Muscle of leg (tissue), 11 donors: ENCODE results near the gene ADI1. TPM values are rescaled to one million over a fixed set of nuclear protein-coding genes. Genes with fewer than 3 reads are reported as not detected.
A peak's percentile ranks its signal among the peaks of the same experiment; 100 is the strongest.

Experiments
- DNase-seq: peaks from one replicate; pipeline ENCODE4 v3.0.0; 2013
- H3K27ac ChIP-seq: one replicate; pipeline ENCODE4 v1.5.1; 2013; ENCODE audit warnings: mild to moderate bottlenecking, low read length, control low read depth
- H3K27me3 ChIP-seq: one replicate; pipeline ENCODE4 v1.6.1; 2013; ENCODE audit warnings: low read length; ENCODE audit not compliant: control insufficient read depth, insufficient read depth
- H3K36me3 ChIP-seq: one replicate; pipeline ENCODE4 v1.6.1; 2013; ENCODE audit warnings: low read length; ENCODE audit not compliant: control insufficient read depth, insufficient read depth
- H3K4me1 ChIP-seq: one replicate; pipeline ENCODE4 v1.6.1; 2013; ENCODE audit warnings: low read length; ENCODE audit not compliant: control insufficient read depth, insufficient read depth
- H3K4me3 ChIP-seq: one replicate; pipeline ENCODE4 v1.5.1; 2013; ENCODE audit warnings: low read length, control low read depth
- H3K9me3 ChIP-seq: replicated peaks from 2 replicates; pipeline ENCODE4 v1.6.1; 2013; ENCODE audit warnings: low read depth, low read length; ENCODE audit not compliant: control insufficient read depth
- WGBS: methylation state at CpG from one replicate; pipeline ENCODE4 v1.1.5; 2013; ENCODE audit warnings: missing lambda C conversion rate; ENCODE audit not compliant: insufficient coverage; 5-methylcytosine and 5-hydroxymethylcytosine counted together
- polyA plus RNA-seq, 8 donors: library from polyadenylated mRNA; unstranded; fragments of 120-200 nt; gene quantifications; one replicate each; pipeline versions ENCODE4 v1.2.1 to v1.2.3, GENCODE V29; 2013; ENCODE audit warnings: inconsistent platforms in 1 of 8, low replicate concordance in 1 of 8; ENCODE audit not compliant: insufficient read length in 8 of 8, insufficient read depth in 1 of 8
- total RNA-seq: library from RNA; stranded (reverse); fragments of 120-200 nt; gene quantifications from one replicate; pipeline ENCODE4 v1.2.4, GENCODE V29; 2013

Gene ADI1
- total and polyA plus RNA-seq, 9 donors: 48.5 to 66.1 (median 56.3) TPM

DNA sequence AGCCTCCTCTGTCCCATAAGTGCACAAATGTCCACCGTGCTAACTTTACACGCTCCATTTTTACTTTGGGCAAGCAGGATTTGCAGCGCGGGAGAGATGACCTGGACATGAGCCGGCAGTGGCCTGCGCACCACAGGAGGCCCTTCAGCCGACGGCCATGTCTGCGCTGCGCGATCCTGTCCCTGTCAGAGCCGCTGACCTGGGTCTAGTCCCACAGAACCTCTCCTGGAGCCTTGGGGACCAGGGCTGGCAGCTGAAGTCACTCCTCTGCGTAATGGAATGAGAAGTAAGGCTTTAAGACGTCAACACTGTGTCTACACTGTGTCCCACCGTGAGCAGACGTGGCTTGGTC is 29.6 kb downstream of the ADI1 start:
- Histone ChIP-seq H3K27me3 (no peaks in the 10 kb centered on the region), H3K4me3 (no peak overlapping the region), H3K9me3 (peaks cover 6% of the 10 kb centered on the region), H3K27ac (no peak overlapping the region), H3K36me3 (peaks cover 9% of the 10 kb centered on the region), H3K4me1 (peaks cover 36% of the 10 kb centered on the region)
- DNase-seq: no peak
- WGBS: 84% methylated on average over 14 of the region's 16 CpGs

DNA sequence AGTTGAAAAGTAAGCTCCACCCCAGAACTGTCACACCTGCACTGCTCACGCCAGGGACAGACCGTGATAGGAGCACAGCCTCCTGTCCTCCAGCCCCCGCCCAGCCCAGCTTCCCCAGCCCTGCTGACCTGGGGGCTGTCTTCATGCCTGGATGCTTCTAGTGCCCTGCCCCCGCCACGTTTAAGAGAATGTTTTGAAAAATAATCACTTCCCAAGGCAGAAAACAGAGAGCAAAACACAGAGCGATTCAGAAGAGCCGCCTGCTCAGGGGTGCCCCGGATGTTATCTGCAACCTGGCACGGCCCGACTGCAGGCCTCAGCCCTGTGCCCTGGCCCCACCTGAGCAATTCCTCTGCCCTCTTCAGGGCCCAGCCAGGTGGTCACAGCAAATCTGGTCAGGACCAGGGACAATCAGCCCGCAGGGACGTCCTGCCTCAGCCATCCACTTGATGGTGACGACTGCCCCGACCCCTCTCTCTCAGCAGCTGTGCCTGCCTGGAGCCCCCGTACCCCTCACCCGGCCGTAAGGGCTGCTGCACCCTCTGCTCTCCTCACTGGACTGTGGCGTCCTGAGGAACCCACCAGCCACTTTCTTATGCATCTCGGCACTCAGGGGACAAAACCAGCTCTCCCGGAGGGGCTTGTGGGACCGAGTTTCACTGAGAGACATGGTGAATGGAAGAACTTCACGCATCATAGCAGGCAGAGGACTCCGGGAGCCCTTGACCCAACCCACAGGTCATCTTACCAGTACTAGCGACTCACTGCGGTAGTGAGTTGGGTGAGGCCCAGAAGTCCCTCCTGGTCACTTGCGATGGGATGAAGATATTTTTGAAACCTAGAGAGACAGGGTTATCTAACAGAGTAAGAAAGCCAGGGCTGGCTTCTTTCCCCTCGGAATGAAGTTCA is 30.2 kb downstream of the ADI1 start:
- 78% methylated on average over 21 of the region's 27 CpGs for WGBS
- H3K4me3 ChIP-seq: no peak overlapping the region
- no peaks in the 10 kb centered on the region for H3K27me3 ChIP-seq
- peaks cover 6% of the 10 kb centered on the region for H3K9me3 ChIP-seq
- peaks cover 36% of the 10 kb centered on the region for H3K4me1 ChIP-seq
- DNase-seq: no peak
- no peak overlapping the region for H3K27ac ChIP-seq
- H3K36me3 ChIP-seq: peaks cover 13% of the 10 kb centered on the region

DNA sequence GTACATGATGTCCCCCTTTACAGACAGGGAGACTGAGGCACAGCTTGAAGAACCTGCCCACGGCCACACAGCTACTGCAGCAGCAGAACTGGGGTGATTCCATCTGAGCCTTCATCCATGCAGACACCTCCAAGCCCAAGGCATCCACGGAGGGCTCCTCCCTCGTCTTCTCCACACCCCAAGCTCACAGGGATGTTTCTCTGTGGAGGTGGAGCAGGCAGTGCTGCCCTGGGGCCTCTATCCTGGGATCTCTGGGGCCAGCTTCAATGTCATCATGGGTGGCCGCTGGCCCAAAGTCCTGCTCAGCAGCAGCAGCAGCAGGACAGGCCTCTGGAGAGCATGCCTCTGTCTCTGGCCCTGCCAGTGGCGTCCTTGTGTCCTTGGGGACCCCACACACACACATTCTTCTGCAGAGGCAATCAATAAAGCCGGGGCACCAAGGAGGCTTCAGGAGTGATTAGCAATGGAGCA is 31.2 kb downstream of the ADI1 start:
- Histone ChIP-seq H3K27ac (no peak overlapping the region), H3K4me1 (peaks cover 34% of the 10 kb centered on the region), H3K36me3 (peaks cover 15% of the 10 kb centered on the region), H3K27me3 (no peaks in the 10 kb centered on the region), H3K4me3 (no peak overlapping the region), H3K9me3 (peaks cover 6% of the 10 kb centered on the region)
- 60% methylated on average over 1 of the region's 6 CpGs for WGBS
- DNase-seq: no peak

DNA sequence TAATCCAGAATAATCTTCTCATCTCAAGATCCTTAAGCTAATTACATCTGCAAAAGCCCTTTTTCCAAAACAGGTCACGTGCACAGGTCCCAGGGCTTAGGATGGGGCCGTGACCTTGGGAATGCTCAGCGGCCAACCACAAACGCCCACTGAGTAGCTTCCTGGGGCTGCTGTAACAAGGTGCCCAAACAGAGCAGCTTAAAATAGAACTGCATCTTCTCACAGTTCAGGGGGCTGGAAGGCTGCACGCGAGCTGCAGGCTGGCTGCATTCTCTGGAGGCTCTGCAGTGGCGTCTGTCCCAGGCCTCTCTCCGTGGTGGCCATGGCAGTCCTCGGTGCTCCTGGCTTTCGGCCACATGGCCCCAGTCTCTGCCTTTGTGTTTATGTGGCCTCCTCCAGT is 31.9 kb downstream of the ADI1 start:
- no peak for DNase-seq
- Histone ChIP-seq H3K4me3 (no peak overlapping the region), H3K27ac (no peak overlapping the region)

DNA sequence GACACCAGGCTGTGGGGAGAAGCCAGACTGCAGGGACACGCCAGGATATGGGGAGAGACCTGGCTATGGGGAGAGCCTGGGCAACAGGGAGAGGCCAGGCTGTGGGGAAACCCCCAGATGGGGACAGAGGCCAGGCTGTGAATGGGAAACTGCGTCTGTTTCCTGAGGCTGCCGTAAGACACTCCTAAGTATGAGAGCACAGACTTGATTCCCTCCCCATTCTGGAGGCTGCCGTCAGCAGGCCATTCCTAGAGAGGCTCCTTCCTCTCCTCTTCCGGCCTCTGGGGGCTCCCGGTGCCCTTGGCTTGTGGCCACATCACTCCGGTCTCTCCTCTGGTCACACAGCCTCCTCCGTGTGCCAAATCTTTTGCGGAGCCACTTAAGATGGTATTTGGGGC is 32.3 kb downstream of the ADI1 start:
- H3K36me3 ChIP-seq: peaks cover 21% of the 10 kb centered on the region
- peaks cover 6% of the 10 kb centered on the region for H3K9me3 ChIP-seq
- H3K27ac ChIP-seq: no peak overlapping the region
- no peaks in the 10 kb centered on the region for H3K27me3 ChIP-seq
- no peak for DNase-seq
- 91% methylated on average over 9 of the region's 9 CpGs for WGBS
- H3K4me1 ChIP-seq: peaks cover 34% of the 10 kb centered on the region
- H3K4me3 ChIP-seq: no peak overlapping the region

More for the DNA sequence above, 31.9 kb downstream of the ADI1 start:
- H3K27me3 ChIP-seq: no peaks in the 10 kb centered on the region
- 45% methylated on average over 10 of the region's 10 CpGs for WGBS
- H3K36me3 ChIP-seq: peaks cover 17% of the 10 kb centered on the region
- H3K4me1 ChIP-seq: peaks cover 34% of the 10 kb centered on the region
- H3K9me3 ChIP-seq: peaks cover 6% of the 10 kb centered on the region

DNA sequence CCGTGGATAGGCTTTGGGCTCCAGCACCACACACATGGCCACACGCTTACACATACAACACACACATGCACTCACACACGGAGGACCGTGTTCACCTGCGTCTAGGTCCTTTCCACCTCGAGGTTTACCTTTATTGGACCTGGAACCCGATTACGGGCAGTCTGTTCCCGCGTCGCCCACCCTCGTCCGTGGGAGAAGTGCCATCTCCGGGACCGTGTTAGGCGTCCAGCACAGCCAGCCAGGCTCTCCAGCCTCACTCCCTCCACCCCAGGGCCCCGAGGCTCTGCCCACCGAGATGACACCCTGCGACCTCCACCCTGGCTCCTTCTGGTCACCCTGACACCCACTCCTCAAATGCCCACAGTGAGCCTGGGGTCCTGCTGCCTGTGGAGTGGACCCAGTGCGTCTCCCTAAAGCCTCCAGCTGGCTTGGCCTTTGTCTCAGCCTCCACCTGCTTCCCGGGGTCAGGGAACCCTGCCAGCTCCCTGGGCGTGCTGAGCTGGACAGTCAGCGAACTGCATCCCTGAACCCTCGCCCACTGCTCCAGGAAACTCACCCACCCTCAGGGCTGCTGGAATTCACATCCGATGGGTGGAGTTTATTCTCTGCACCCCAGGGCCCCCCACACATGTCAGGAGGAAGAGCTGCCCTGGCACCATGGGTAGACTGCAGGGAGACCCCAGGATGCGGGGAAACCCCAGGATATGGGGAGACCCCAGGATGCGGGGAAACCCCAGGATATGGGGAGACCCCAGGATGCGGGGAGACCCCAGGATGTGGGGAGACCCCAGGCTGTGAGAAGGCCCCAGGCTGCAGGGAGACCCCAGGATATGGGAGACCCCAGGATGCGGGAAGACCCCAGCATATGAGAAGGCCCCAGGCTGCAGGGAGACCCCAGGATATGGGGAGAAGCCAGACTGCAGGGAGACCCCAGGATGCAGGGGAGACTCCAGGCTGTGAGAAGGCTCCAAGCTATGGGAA is 33.0 kb downstream of the ADI1 start:
- peaks cover 27% of the 10 kb centered on the region for H3K36me3 ChIP-seq
- no peaks in the 10 kb centered on the region for H3K27me3 ChIP-seq
- no peak overlapping the region for H3K4me3 ChIP-seq
- WGBS: 94% methylated on average over 26 of the region's 29 CpGs
- DNase-seq: no peak
- no peak overlapping the region for H3K27ac ChIP-seq
- H3K4me1 ChIP-seq: peaks cover 34% of the 10 kb centered on the region
- H3K9me3 ChIP-seq: peaks cover 6% of the 10 kb centered on the region

DNA sequence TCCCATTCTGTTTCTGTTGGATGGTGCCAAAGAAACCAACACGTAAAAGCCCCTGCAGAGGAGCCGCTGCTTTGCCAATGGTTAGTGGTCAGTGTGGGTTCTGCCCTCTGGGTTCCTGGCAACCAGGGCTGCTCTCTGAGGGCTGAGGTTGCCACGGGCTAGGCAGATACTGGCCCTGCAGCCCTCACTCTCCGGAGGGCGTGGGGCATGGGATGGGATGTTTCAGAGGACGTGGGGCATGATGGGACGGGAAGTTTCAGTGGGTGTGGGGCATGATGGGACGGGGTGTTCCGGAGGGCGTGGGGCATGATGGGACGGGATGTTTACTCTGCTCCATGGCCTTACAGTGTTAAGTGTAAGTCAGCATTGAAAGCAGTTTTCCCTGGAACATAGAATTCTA is 34.2 kb downstream of the ADI1 start:
- 90% methylated on average over 9 of the region's 11 CpGs for WGBS

DNA sequence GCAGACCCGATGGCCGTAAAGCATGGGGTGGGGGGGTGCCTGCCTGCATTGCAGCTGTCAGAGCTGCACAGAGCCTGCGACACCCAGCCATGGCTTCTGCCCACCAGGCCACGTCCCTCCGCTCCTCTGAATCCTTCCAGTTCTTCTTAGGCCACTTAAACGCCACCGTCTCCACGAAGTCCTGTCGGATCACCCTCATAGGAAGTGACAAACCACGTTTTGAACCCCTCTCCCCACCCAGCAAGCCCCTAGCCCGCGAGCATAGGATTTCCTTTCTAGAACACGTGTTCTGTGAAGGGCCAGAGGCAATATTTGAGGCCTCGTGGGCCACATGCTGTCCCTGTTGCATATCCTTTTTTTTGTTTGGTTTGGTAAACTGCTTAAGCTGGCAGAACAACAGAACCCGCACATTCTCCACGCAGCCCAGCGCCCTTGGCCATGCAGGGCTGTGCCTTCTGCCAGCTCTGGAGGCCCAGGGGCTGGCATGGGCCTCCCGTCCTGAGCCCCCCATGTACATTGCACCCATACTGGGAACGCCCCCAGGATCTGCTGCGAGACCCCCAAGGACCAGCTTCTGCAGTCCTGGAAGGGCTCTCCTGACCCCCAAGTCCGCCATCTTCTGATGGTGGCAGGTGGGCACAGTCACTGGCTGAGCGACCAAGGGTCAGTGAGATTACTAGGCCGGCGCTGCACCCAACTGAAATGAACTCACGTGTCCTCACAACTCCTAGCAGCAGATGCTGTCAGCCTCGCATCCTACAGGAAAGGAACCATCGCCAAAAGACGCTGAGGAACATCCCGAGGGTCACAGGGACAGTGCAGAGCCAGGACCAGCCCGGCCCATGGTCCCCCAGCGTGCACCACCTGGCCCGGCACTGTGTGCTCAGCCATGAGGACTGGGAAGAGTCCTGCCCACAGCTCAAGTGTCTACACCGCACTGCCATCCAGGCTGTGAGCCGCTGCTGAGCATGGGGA is 35.1 kb downstream of the ADI1 start:
- Histone ChIP-seq H3K27ac (no peak overlapping the region), H3K9me3 (peaks cover 6% of the 10 kb centered on the region), H3K36me3 (peaks cover 35% of the 10 kb centered on the region), H3K4me1 (peaks cover 26% of the 10 kb centered on the region), H3K27me3 (no peaks in the 10 kb centered on the region), H3K4me3 (no peak overlapping the region)
- no peak for DNase-seq
- 90% methylated on average over 28 of the region's 34 CpGs for WGBS

More for the DNA sequence above, 34.2 kb downstream of the ADI1 start:
- Histone ChIP-seq H3K4me3 (no peak overlapping the region), H3K4me1 (peaks cover 34% of the 10 kb centered on the region), H3K27me3 (no peaks in the 10 kb centered on the region), H3K27ac (no peak overlapping the region), H3K9me3 (peaks cover 6% of the 10 kb centered on the region), H3K36me3 (peaks cover 28% of the 10 kb centered on the region)
- no peak for DNase-seq

DNA sequence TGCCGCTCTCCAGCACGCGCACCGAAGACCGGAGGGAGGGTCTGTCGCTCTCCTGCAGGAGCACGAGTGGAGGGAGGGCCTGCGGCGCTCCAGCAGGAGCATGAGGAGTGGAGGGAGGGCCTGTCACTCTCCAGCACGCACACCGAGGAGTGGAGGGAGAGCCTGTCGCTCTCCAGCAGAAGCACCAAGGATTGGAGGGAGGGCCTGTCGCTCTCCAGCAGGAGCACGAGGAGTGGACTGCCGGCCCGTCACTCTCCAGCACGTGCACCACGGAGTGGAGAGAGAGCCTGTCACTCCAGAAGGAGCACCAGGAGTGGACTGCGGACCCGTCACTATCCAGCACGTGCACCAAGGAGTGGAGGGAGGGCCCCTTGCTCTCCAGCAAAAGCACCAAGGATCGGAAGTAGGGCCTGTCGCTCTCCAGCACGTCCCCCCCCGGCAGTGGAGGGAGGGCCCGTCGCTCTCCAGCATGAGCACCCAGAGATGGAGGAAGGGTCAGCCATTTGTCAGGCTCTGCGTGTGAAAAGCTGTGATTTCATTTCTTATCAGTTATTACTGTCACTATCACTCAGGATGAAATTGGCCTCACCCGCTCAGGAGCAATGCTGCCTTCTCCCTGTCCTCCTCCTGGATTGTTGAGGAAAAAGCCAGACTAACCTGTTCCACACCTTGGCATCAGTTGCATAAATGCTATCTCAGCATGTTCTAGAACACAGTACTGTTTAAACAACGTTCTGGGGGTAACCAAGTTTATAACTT is 35.9 kb downstream of the ADI1 start:
- peaks cover 20% of the 10 kb centered on the region for H3K4me1 ChIP-seq
- DNase-seq: peak; percentile 73
- H3K27me3 ChIP-seq: no peaks in the 10 kb centered on the region
- H3K9me3 ChIP-seq: peaks cover 6% of the 10 kb centered on the region
- 68% methylated on average over 25 of the region's 30 CpGs for WGBS
- H3K27ac ChIP-seq: no peak overlapping the region
- H3K36me3 ChIP-seq: peaks cover 44% of the 10 kb centered on the region
- H3K4me3 ChIP-seq: no peak overlapping the region
